ENCODE data around the gene SYNJ2. TPM values are rescaled to one million over a fixed set of nuclear protein-coding genes. Genes with fewer than 3 reads are reported as not detected.

Gene SYNJ2
- total and polyA plus RNA-seq, 2 of the 4 experiments (the other 2 are of a cell fraction), result 40.8 to 45.2 TPM

DNA sequence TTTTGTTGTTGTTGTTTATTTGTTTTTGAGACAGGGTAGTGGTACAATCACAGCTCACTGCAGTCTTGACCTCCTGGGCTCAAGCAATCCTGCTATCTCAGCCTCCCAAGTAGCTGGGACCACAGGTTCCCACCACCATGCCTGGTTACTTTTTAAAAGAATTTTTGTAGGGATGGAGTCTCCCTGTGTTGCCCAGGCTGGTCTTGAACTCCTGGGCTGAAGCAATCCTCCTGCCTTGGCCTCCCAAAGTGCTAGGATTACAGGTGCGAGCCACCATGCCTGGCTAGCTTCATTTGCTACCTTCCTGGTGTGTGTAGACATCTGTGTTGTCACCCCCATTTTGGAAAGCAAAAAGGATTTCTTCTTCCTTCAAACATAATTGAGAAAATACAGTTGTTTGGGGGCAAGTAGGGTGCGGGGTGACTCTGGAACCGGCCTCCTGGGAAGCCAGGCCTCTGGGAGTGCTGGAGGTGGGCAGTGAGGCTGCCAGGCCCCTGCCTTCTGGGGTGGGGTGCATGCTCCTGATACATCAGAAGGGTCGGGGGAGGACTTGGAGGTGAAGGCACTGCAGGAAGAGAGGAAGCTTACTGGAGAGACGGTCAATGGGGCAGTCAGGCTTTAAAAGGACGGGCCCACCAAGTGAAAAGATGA, 28.4 kb downstream of the SYNJ2 start:
- no TSS peak for BruUV-seq (replicated peaks)
- Histone ChIP-seq H2AK5ac (ENCODE audit: low read depth, low read length) (peak overlapping the region; percentile 98), H3K4me1 (ENCODE audit: control insufficient read depth, insufficient read depth, low read length) (peaks cover 42% of the 10 kb centered on the region), H4K5ac (ENCODE audit: low read depth, low read length) (no peak overlapping the region; the same call in 1 of the 2 replicates), H3K4me3 (ENCODE audit: insufficient read depth, low read depth, low read length) (no peak overlapping the region), H3K9me1 (ENCODE audit: insufficient read depth, low read length) (peaks cover 65% of the 10 kb centered on the region), H3K9ac (ENCODE audit: low read depth, low read length) (no peak overlapping the region), H2BK15ac (ENCODE audit: low read depth, low read length) (peak overlapping the region; percentile 19; the same call in 1 of the 3 replicates), H3K4me2 (ENCODE audit: low read depth, low read length) (no peak overlapping the region), H4K91ac (ENCODE audit: insufficient read depth, low read depth, low read length) (peak overlapping the region; percentile 77; the same call in 1 of the 2 replicates), H2BK120ac (ENCODE audit: low read depth, low read length) (peak overlapping the region; percentile 83), H4K20me1 (ENCODE audit: insufficient read depth, low read length) (peaks cover 41% of the 10 kb centered on the region), H4K8ac (ENCODE audit: low read depth in 2 of 2, low read length in 2 of 2) (peak overlapping the region; percentile 14 to 31; a peak in 3 of 4 replicates), H3K23ac (ENCODE audit: low read depth, low read length) (0 out of 2 replicates have a peak overlapping the region, but pooled peaks have one; percentile 67), H3K27me3 (ENCODE audit: control insufficient read depth, insufficient read depth, low read length) (no peaks in the 10 kb centered on the region), H3K18ac (ENCODE audit: low read depth, low read length) (no peak overlapping the region; the same call in 1 of the 2 replicates), H2AK9ac (replicated peaks; ENCODE audit: low read depth, low read length, poor library complexity) (no peak overlapping the region), H3K14ac (replicated peaks; ENCODE audit: low read depth, low read length) (peak overlapping the region; percentile 70; the same call in 1 of the 2 replicates), H3K27ac (ENCODE audit: insufficient read depth, low read length) (peak overlapping the region; percentile 58; the same call in 1 of the 2 replicates), H3K79me1 (ENCODE audit: low read depth in 1 of 2, low read length in 2 of 2) (peaks cover 56 to 98% of the 10 kb centered on the region in 2 experiments), H3K4ac (ENCODE audit: low read depth, low read length) (peak overlapping the region; percentile 91), H3K9me3 (ENCODE audit: control insufficient read depth, insufficient read depth, low read length) (no peaks in the 10 kb centered on the region), H3K36me3 (ENCODE audit: control insufficient read depth, insufficient read depth, low read length) (peaks cover 3% of the 10 kb centered on the region), H2BK5ac (ENCODE audit: low read depth, low read length, poor library complexity, severe bottlenecking) (no peak overlapping the region), H2BK20ac (ENCODE audit: low read depth, low read length) (peak overlapping the region; percentile 59), H2AFZ (replicated peaks; ENCODE audit: low read length, poor library complexity) (no peak overlapping the region), H3K56ac (ENCODE audit: extremely low read depth, insufficient read depth, low read length) (no peak overlapping the region)
- no peak for TF ChIP-seq CHD1 (IDR thresholded peaks at IDR 0.05; ENCODE audit: low read depth, low read length)
- no peak for TF ChIP-seq MAFK (IDR thresholded peaks at IDR 0.05; ENCODE audit: low read depth, low read length)
- no peak for TF ChIP-seq NFE2L2 (IDR thresholded peaks at IDR 0.05; ENCODE audit: low read depth, low read length)
- TF ChIP-seq SMC3 (IDR thresholded peaks at IDR 0.05; ENCODE audit: low read depth, low read length), result no peak
- no peak for TF ChIP-seq MAZ (IDR thresholded peaks at IDR 0.05; ENCODE audit: borderline replicate concordance, low read depth, low read length)
- TF ChIP-seq RCOR1 (IDR thresholded peaks at IDR 0.05; ENCODE audit: insufficient replicate concordance, low read length), result no peak
- no peak for TF ChIP-seq CEBPB (IDR thresholded peaks at IDR 0.05; ENCODE audit: low read depth, low read length)
- DNase-seq (no peak), ATAC-seq (ENCODE audit: low read depth) (no peak)
- intact Hi-C loops (cut with micrococcal nuclease), result no loop called here
- in situ Hi-C loops (cut with MboI; ENCODE audit: low sequenced_read_pairs), result no loop called here
- WGBS, 2 experiments (ENCODE audit: extremely low coverage in 2 of 2, insufficient read length in 1 of 2), result 92% methylated on average over 4 of the region's 6 CpGs; no CpG with 5 or more reads in 1 of the 2 experiments
- dilution Hi-C loops (cut with HindIII; ENCODE audit: low sequenced_read_pairs, unreplicated experiment), result no loop called here
- POLR2A ChIA-PET (ENCODE audit: unreplicated experiment), result no interaction called here
- CTCF ChIA-PET, result interaction anchor here (0.6 kb wide), 1 partner anchor 98 kb away, joined by 3 read pairs; no protein-coding TSS in a partner anchor
